ENCODE measurements around the gene ABCG4.

ABCG4 gene

DNA sequence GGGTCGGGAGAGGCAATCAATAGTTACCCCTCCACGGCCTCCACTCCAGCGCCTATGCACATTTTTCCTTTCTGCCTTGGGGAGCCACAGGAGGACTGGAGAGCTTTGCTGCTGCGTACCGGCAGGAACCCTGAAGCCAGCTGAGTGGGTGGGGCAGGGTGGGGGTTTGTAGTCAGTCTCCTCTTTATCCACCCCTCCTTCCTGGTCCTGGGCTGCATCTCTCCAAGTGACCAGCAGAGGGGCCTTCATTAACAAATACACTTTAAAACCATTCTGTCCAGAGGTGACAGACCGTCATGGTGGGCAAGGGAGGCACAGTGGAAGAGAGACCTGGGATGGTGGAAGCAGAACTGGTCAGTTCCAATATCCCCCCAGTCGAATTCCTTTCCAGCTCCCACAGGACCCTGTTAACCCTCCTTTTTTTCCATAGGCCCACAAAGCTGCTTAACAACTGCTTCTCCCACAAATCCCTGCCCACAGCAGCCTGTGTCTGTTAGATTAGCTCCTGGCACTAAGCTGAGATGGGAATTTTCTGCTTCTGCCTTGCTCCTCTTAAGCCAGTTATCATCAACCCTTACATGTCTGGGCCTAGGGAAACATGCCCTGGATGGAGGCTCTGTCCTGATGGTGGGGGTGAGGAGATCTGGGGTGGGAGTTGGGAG is 3.9 kb upstream of the ABCG4 start:
- TF ChIP-seq, protein P1, sequence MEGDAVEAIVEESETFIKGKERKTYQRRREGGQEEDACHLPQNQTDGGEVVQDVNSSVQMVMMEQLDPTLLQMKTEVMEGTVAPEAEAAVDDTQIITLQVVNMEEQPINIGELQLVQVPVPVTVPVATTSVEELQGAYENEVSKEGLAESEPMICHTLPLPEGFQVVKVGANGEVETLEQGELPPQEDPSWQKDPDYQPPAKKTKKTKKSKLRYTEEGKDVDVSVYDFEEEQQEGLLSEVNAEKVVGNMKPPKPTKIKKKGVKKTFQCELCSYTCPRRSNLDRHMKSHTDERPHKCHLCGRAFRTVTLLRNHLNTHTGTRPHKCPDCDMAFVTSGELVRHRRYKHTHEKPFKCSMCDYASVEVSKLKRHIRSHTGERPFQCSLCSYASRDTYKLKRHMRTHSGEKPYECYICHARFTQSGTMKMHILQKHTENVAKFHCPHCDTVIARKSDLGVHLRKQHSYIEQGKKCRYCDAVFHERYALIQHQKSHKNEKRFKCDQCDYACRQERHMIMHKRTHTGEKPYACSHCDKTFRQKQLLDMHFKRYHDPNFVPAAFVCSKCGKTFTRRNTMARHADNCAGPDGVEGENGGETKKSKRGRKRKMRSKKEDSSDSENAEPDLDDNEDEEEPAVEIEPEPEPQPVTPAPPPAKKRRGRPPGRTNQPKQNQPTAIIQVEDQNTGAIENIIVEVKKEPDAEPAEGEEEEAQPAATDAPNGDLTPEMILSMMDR (IDR thresholded peaks at IDR 0.05; ENCODE audit: extremely low read depth, insufficient read depth, missing control alignments) = peak; percentile 55
- in situ Hi-C loops (cut with MboI; ENCODE audit: low pct_unique_long_range_greater_than_20kb, low sequenced_read_pairs, unreplicated experiment) = no loop called here
- DNase-seq (ENCODE audit: low spot score) = peak; percentile 85

DNA sequence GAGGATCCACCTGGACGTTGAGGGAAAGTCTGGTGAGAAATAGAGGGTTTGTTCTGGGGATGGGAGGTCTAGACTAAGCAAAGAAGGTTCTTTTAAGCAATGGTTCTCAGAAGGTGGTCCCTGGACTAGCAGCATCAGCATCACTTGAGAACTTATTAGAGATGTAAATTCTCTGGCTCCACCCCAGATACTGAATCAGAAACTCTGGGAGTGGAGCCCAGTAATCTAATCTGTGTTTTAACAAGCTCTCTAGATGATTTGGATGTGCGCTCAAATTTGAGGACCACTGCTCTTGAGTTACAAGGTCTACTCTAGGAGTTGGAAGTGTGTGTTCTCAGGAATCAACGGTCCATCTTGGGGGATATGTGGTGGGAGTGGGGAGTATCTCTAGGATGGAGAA is 3.3 kb upstream of the ABCG4 start:
- TF ChIP-seq, protein P1 (IDR thresholded peaks at IDR 0.05; ENCODE audit: extremely low read depth, insufficient read depth, missing control alignments) = no peak
- in situ Hi-C loops (cut with MboI; ENCODE audit: low pct_unique_long_range_greater_than_20kb, low sequenced_read_pairs, unreplicated experiment) = no loop called here
- DNase-seq (ENCODE audit: low spot score) = no peak

DNA sequence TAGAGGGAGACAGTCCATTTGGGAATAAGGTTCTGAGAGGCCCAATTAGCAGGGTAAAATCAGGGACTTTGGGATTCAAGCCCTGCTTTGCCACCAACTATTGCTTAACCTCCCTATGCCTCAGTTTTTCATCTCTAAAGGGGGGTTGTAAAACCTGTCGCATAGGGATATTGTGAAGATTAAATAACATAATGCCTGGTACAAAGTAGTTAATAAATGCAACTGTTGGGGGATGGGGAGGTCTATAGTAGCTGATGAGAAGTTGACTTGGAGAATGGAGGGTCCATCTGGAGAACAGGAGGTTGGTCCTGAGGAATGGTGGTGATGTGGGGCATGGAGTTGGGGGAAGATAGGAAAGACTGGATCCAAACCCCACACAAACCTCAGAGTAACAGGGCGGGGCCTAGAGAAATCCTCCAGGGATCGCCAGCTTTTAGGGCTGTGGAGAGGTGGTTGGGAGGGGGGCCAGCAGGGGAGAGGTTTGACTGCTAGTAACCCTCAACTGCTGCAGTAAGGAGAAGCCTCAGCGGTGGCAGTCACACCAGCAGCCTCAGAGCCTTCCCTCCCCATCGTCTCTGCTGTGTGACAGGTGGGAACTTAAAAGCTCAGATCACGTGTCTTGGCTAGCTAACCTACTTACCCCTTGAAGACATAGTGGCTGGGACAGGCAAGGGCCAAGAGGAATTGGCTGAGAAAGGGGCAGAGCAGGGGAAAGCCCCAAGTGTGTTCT is 1.1 kb upstream of the ABCG4 start:
- in situ Hi-C loops (cut with MboI; ENCODE audit: low pct_unique_long_range_greater_than_20kb, low sequenced_read_pairs, unreplicated experiment) = no loop called here
- TF ChIP-seq, protein P1 (IDR thresholded peaks at IDR 0.05; ENCODE audit: extremely low read depth, insufficient read depth, missing control alignments) = no peak
- no peak for DNase-seq (ENCODE audit: low spot score)

DNA sequence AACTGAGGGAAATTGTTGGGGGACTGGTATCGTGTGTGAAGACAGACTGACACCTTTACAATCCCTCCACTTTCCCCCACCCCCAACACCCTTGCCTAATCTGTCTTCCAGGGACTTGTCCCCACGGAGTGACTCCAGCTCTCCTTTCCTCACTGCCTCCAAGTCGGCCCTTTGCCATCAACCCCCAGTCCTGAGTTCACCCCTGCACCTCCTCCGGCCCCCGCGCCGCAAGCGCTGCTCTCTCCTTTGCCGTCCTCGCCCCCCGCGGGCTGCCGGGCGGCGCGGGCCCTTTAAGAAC is 183 bp upstream of the ABCG4 start:
- in situ Hi-C loops (cut with MboI; ENCODE audit: low pct_unique_long_range_greater_than_20kb, low sequenced_read_pairs, unreplicated experiment) = no loop called here
- no peak for DNase-seq (ENCODE audit: low spot score)
- TF ChIP-seq, protein P1 (IDR thresholded peaks at IDR 0.05; ENCODE audit: extremely low read depth, insufficient read depth, missing control alignments) = no peak

DNA sequence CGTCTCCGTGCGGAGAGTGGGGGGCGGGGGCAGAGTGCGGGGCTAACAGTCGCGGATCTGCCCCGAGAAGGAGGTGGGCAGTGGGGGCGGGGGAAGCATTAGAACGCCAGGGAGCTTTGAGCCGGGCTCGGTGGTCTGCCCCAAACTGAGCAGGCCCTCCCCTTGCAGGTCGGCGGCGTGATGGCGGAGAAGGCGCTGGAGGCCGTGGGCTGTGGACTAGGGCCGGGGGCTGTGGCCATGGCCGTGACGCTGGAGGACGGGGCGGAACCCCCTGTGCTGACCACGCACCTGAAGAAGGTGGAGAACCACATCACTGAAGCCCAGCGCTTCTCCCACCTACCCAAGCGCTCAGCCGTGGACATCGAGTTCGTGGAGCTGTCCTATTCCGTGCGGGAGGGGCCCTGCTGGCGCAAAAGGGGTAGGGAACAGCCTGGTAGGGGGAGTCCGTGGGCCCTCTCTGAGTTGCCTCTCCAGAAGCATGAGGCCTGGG is 979 bp downstream of the ABCG4 start:
- TF ChIP-seq, protein P1 (IDR thresholded peaks at IDR 0.05; ENCODE audit: extremely low read depth, insufficient read depth, missing control alignments) = no peak
- in situ Hi-C loops (cut with MboI; ENCODE audit: low pct_unique_long_range_greater_than_20kb, low sequenced_read_pairs, unreplicated experiment) = no loop called here

DNA sequence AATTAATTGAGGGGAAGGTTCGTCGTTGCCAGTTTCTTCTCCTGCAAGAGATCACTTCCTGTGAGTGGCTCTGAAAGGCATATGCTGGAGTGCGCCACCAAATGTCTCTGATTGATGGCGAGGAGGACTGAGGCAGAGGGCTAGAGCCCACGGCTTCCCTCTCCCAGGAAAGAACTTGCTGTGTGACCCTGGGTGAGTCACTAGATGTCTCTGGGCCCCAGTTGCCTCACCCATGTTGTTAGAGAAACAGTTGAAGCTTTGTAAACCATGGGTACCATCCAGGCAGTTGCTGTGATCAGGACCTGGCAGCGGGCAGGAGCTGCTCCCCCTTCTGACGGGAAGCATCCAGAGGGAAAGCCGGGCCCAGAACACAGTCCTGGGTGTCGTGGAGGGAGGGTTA is 3.2 kb downstream of the ABCG4 start:
- no peak for DNase-seq (ENCODE audit: low spot score)
- in situ Hi-C loops (cut with MboI; ENCODE audit: low pct_unique_long_range_greater_than_20kb, low sequenced_read_pairs, unreplicated experiment) = no loop called here
- TF ChIP-seq, protein P1 (IDR thresholded peaks at IDR 0.05; ENCODE audit: extremely low read depth, insufficient read depth, missing control alignments) = no peak

More for the DNA sequence above, 979 bp downstream of the ABCG4 start:
- DNase-seq (ENCODE audit: low spot score) = no peak

All from GM13977 (cell line).